ENCODE data around the gene KAT8.

KAT8 gene

GRCh38 chr16:31106509-31107464 lies 10.7 kb upstream of the KAT8 start:
- in situ Hi-C loops (cut with MboI; ENCODE audit: low sequenced_read_pairs), result no loop called here

GRCh38 chr16:31107465-31107867 lies 10.0 kb upstream of the KAT8 start:
- in situ Hi-C loops (cut with MboI; ENCODE audit: low sequenced_read_pairs), result no loop called here

GRCh38 chr16:31108035-31108793 lies 9.2 kb upstream of the KAT8 start, which contains the start of gene BCKDK:
TSS of gene BCKDK (plus strand) at chr16:31108386. CDS start at chr16:31109224, 838 bp downstream.
- in situ Hi-C loops (cut with MboI; ENCODE audit: low sequenced_read_pairs), result no loop called here

- in situ Hi-C loops (cut with MboI; ENCODE audit: low sequenced_read_pairs), result no loop called here
Observed at GRCh38 chr16:31108794-31109558, 8.5 kb upstream of the KAT8 start.

- in situ Hi-C loops (cut with MboI; ENCODE audit: low sequenced_read_pairs), result no loop called here
Observed at GRCh38 chr16:31109622-31110021, 7.8 kb upstream of the KAT8 start.

GRCh38 chr16:31110106-31111034 lies 7.1 kb upstream of the KAT8 start:
- in situ Hi-C loops (cut with MboI; ENCODE audit: low sequenced_read_pairs), result no loop called here

- in situ Hi-C loops (cut with MboI; ENCODE audit: low sequenced_read_pairs), result no loop called here
Observed at GRCh38 chr16:31111881-31112466, 5.5 kb upstream of the KAT8 start.

- in situ Hi-C loops (cut with MboI; ENCODE audit: low sequenced_read_pairs), result no loop called here
Observed at GRCh38 chr16:31112711-31113110, 4.8 kb upstream of the KAT8 start.

- in situ Hi-C loops (cut with MboI; ENCODE audit: low sequenced_read_pairs), result no loop called here
Observed at GRCh38 chr16:31113121-31114120, 4.0 kb upstream of the KAT8 start.

- in situ Hi-C loops (cut with MboI; ENCODE audit: low sequenced_read_pairs), result no loop called here
Observed at GRCh38 chr16:31114468-31114867, 3.0 kb upstream of the KAT8 start.

GRCh38 chr16:31118223-31119155 lies 1.0 kb downstream of the KAT8 start:
- in situ Hi-C loops (cut with MboI; ENCODE audit: low sequenced_read_pairs), result no loop called here

GRCh38 chr16:31120129-31120528 lies 2.7 kb downstream of the KAT8 start:
- in situ Hi-C loops (cut with MboI; ENCODE audit: low sequenced_read_pairs), result no loop called here

GRCh38 chr16:31125844-31126243 lies 8.4 kb downstream of the KAT8 start:
- in situ Hi-C loops (cut with MboI; ENCODE audit: low sequenced_read_pairs), result no loop called here

- in situ Hi-C loops (cut with MboI; ENCODE audit: low sequenced_read_pairs), result no loop called here
Observed at GRCh38 chr16:31127182-31127581, 9.7 kb downstream of the KAT8 start.

- in situ Hi-C loops (cut with MboI; ENCODE audit: low sequenced_read_pairs), result no loop called here
Observed at GRCh38 chr16:31128711-31129567, 11.5 kb downstream of the KAT8 start.

- in situ Hi-C loops (cut with MboI; ENCODE audit: low sequenced_read_pairs), result no loop called here
Observed at GRCh38 chr16:31129568-31130335, 12.3 kb downstream of the KAT8 start.

Measured in HL-60/S4 (cell line).